ENCODE measurements around the gene MIOS.

MIOS gene

DNA sequence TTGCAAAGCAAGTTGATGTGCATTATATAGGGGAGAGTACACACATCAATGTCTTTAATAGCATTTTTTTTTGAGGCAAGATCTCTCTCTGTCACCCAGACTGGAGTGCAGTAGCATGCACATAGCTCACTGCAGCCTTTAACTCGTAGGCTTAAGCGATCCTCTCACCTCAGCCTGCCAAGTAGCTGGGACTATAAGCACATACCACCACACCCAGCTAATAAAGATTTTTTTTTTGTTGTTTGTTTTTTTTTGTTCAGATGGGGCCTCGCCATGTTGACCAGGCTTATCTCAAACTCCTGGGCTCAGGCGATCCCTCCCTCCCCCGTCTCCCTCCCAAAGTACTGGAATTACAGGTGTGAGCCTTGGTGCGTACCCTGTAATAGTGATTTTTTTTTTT, 75.4 kb downstream of the MIOS start:
- Histone ChIP-seq H3K9me2 (replicated peaks; ENCODE audit: control insufficient read depth, low read length) (no peaks in the 10 kb centered on the region), H3K9me3 (ENCODE audit: control insufficient read depth, insufficient read depth, low read length) (no peaks in the 10 kb centered on the region), H3K4me1 (ENCODE audit: control insufficient read depth, low read length) (peaks cover 28% of the 10 kb centered on the region), H3K4me3 (ENCODE audit: low read length) (peak overlapping the region; percentile 91), H3K27me3 (ENCODE audit: control insufficient read depth, low read length) (no peaks in the 10 kb centered on the region), H3K79me2 (ENCODE audit: control insufficient read depth, low read length) (peaks cover 60% of the 10 kb centered on the region), H4K20me1 (ENCODE audit: control insufficient read depth, insufficient read depth, low read depth, low read length) (no peaks in the 10 kb centered on the region), H3K4me2 (ENCODE audit: low read length) (peak overlapping the region; percentile 69), H3K27ac (ENCODE audit: low read depth, low read length) (no peak overlapping the region), H3F3A (ENCODE audit: control insufficient read depth, insufficient read depth) (peaks cover 4% of the 10 kb centered on the region; the same call in 1 of the 2 replicates), H3K36me3 (ENCODE audit: control insufficient read depth, low read length) (peaks cover 26% of the 10 kb centered on the region)
- no peak for TF ChIP-seq EZH2phosphoT487 (IDR thresholded peaks at IDR 0.05; ENCODE audit: borderline replicate concordance, low read length)
- TF ChIP-seq, protein P1, sequence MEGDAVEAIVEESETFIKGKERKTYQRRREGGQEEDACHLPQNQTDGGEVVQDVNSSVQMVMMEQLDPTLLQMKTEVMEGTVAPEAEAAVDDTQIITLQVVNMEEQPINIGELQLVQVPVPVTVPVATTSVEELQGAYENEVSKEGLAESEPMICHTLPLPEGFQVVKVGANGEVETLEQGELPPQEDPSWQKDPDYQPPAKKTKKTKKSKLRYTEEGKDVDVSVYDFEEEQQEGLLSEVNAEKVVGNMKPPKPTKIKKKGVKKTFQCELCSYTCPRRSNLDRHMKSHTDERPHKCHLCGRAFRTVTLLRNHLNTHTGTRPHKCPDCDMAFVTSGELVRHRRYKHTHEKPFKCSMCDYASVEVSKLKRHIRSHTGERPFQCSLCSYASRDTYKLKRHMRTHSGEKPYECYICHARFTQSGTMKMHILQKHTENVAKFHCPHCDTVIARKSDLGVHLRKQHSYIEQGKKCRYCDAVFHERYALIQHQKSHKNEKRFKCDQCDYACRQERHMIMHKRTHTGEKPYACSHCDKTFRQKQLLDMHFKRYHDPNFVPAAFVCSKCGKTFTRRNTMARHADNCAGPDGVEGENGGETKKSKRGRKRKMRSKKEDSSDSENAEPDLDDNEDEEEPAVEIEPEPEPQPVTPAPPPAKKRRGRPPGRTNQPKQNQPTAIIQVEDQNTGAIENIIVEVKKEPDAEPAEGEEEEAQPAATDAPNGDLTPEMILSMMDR (IDR thresholded peaks at IDR 0.05; ENCODE audit: low read depth, low read length, poor library complexity, severe bottlenecking) = no peak

DNA sequence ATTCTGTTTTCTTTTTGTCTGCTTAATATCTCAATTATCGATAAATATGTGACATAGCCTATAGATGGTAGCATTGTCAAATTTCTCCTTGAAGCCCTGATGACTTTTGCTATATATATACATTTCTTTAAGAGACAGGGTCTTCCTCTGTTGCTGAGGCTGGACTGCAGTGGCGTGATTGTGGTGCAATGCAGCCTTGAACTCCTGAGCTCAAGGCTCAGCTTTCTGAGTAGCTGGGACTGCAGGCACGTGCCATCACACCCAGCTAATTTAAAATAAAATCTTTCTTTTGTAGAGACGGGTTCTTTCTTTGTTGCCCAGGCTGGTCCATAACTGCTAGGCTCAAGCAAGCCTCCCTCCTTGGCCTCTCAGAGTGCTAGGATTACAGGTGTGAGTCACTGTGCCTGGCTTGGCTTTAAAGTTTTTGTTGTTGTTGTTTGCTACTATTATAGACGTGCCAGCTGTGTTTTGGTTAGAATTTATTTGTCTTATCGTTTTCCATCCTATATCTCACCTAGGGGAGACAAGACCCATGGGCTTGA, 80.9 kb downstream of the MIOS start:
- Histone ChIP-seq H4K20me1 (ENCODE audit: control insufficient read depth, insufficient read depth, low read depth, low read length) (no peaks in the 10 kb centered on the region), H3K4me3 (ENCODE audit: low read length) (no peak overlapping the region), H3F3A (ENCODE audit: control insufficient read depth, insufficient read depth) (no peaks in the 10 kb centered on the region), H3K9me3 (ENCODE audit: control insufficient read depth, insufficient read depth, low read length) (no peaks in the 10 kb centered on the region), H3K9me2 (replicated peaks; ENCODE audit: control insufficient read depth, low read length) (no peaks in the 10 kb centered on the region), H3K4me2 (ENCODE audit: low read length) (no peak overlapping the region), H3K27ac (ENCODE audit: low read depth, low read length) (no peak overlapping the region), H3K36me3 (ENCODE audit: control insufficient read depth, low read length) (no peaks in the 10 kb centered on the region; the same call in 1 of the 2 replicates), H3K4me1 (ENCODE audit: control insufficient read depth, low read length) (peaks cover 2% of the 10 kb centered on the region; the same call in 1 of the 2 replicates), H3K27me3 (ENCODE audit: control insufficient read depth, low read length) (no peaks in the 10 kb centered on the region), H3K79me2 (ENCODE audit: control insufficient read depth, low read length) (peaks cover 32% of the 10 kb centered on the region)
- TF ChIP-seq EZH2phosphoT487 (IDR thresholded peaks at IDR 0.05; ENCODE audit: borderline replicate concordance, low read length) = no peak
- TF ChIP-seq, protein P1 (IDR thresholded peaks at IDR 0.05; ENCODE audit: low read depth, low read length, poor library complexity, severe bottlenecking) = no peak

DNA sequence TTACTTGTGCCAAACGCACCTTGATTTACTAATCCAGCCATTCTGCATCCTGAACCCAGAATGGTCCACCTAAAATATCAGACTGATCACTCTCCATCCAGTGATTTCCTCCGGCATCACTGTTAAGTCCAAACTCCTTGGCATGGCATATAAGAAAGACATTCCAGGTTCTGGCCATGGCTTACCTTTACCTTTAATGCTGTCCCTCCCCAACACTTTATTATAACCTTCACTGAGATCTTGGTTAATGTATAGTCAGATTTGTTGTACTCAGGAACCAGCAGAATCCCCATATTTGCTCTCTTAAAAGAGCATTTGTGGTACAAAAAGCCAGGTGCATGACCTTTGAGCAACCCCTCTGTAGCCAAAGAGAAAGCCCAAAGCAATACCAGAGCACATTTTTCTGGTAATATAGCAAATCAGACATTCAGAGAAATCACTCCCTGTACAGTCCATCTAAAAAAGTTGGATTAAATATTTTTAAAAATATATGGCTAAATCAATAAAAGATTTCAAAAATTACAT, 84.1 kb downstream of the MIOS start:
- TF ChIP-seq EZH2phosphoT487 (IDR thresholded peaks at IDR 0.05; ENCODE audit: borderline replicate concordance, low read length) = no peak
- TF ChIP-seq, protein P1 (IDR thresholded peaks at IDR 0.05; ENCODE audit: low read depth, low read length, poor library complexity, severe bottlenecking) = no peak
- no peak overlapping the region for H3K27ac ChIP-seq (ENCODE audit: low read depth, low read length)
- peaks cover 37% of the 10 kb centered on the region for H3K79me2 ChIP-seq (ENCODE audit: control insufficient read depth, low read length)
- peaks cover 4% of the 10 kb centered on the region; the same call in 1 of the 2 replicates for H3F3A ChIP-seq (ENCODE audit: control insufficient read depth, insufficient read depth)
- no peak overlapping the region for H3K4me2 ChIP-seq (ENCODE audit: low read length)
- no peaks in the 10 kb centered on the region for H3K4me1 ChIP-seq (ENCODE audit: control insufficient read depth, low read length)
- H3K9me3 ChIP-seq (ENCODE audit: control insufficient read depth, insufficient read depth, low read length) = no peaks in the 10 kb centered on the region
- no peaks in the 10 kb centered on the region for H4K20me1 ChIP-seq (ENCODE audit: control insufficient read depth, insufficient read depth, low read depth, low read length)
- no peaks in the 10 kb centered on the region for H3K27me3 ChIP-seq (ENCODE audit: control insufficient read depth, low read length)
- H3K9me2 ChIP-seq (replicated peaks; ENCODE audit: control insufficient read depth, low read length) = no peaks in the 10 kb centered on the region
- no peaks in the 10 kb centered on the region for H3K36me3 ChIP-seq (ENCODE audit: control insufficient read depth, low read length)
- H3K4me3 ChIP-seq (ENCODE audit: low read length) = no peak overlapping the region

All from DOHH2 (cell line).